Sigmoid colon (tissue), 7 donors: ENCODE measurements around the gene MOV10L1. TPM values are rescaled to one million over a fixed set of nuclear protein-coding genes. Genes with fewer than 3 reads are reported as not detected.

ENCODE experiments used
- DNase-seq: peaks from one replicate; pipeline ENCODE4 v3.0.0-alpha.2; 2019
- H3K27ac ChIP-seq, 4 donors: fragments of 200-600 bp; sonication (generic); one replicate each; pipeline ENCODE4 v1.5.1; 2016 to 2019; ENCODE audit warnings: mild to moderate bottlenecking in 1 of 4
- H3K27me3 ChIP-seq, 3 donors: fragments of 200-600 bp; sonication (generic); one replicate each; pipeline ENCODE4 v1.5.1; 2019; ENCODE audit warnings: mild to moderate bottlenecking in 1 of 3
- H3K36me3 ChIP-seq, 4 donors: fragments of 200-600 bp; sonication (generic); one replicate each; pipeline ENCODE4 v1.5.1; 2016 to 2019
- H3K4me1 ChIP-seq, 4 donors: fragments of 200-600 bp; sonication (generic); one replicate each; pipeline ENCODE4 v1.5.1; 2017 to 2019
- H3K4me3 ChIP-seq, 4 donors: fragments of 200-600 bp; sonication (generic); one replicate each; pipeline ENCODE4 v1.5.1; 2017 to 2019; ENCODE audit warnings: mild to moderate bottlenecking in 2 of 4, moderate library complexity in 1 of 4
- H3K9me3 ChIP-seq, 4 donors: fragments of 200-600 bp in 3 of 4; sonication (generic) in 3 of 4; one replicate each; pipeline versions ENCODE4 v1.5.1 to v1.6.1; 2013 to 2019
- CTCF ChIP-seq, 4 experiments: fragments of 450-650 bp in 3 of 4; fragments of 200-600 bp in 1 of 4; IDR thresholded peaks; one replicate each; pipeline ENCODE4 v1.5.1; 2016 to 2019; ENCODE audit warnings: antibody characterized with exemption in 4 of 4, mild to moderate bottlenecking in 3 of 4, moderate library complexity in 2 of 4
- EP300 ChIP-seq, 4 donors: sonication (generic); formaldehyde crosslinking; IDR thresholded peaks; one replicate each; pipeline ENCODE4 v1.6.1; 2017; ENCODE audit warnings: antibody characterized with exemption in 4 of 4
- POLR2A ChIP-seq, 2 donors: fragments of 450-650 bp; IDR thresholded peaks; one replicate each; pipeline ENCODE4 v1.6.1; 2016; ENCODE audit warnings: antibody characterized with exemption in 2 of 2, mild to moderate bottlenecking in 2 of 2, moderate library complexity in 2 of 2
- POLR2AphosphoS5 ChIP-seq, 4 donors: sonication (generic); formaldehyde crosslinking; IDR thresholded peaks; one replicate each; pipeline ENCODE4 v1.6.1; 2017; ENCODE audit warnings: antibody characterized with exemption in 4 of 4
- WGBS, 2 donors: extraction: QIAGEN DNeasy Blood & Tissue Kit; methylation state at CpG; one replicate each; pipeline ENCODE4 v1.1.7; 2013; 5-methylcytosine and 5-hydroxymethylcytosine counted together
- intact Hi-C: fragments of 100-400 bp; cut with DNase I; formaldehyde crosslinking; loops from one replicate; pipeline ENCODE4 v1.15.1; 2023
- polyA plus RNA-seq, 3 donors: library from polyadenylated mRNA; stranded (reverse); fragments of 200-250 nt; gene quantifications; one replicate each; pipeline ENCODE4 v1.2.3, GENCODE V29; 2013
- total RNA-seq, 4 donors: library from RNA; depleted of rRNA; stranded (reverse); fragments of >200 nt; gene quantifications; one replicate each; pipeline ENCODE4 v1.1.0, GENCODE V29; 2016
- donor health status: healthy with polysubstance abuse.
- donor health status: Bipolar disorder and iron deficiency.
- donor health status: healthy.

Gene MOV10L1
- total and polyA plus RNA-seq, 7 donors, result 0.47 to 5.6 (median 1.8) TPM; not detected in 2

GRCh38 chr22:50101870-50102565 lies 12.2 kb downstream of the MOV10L1 start:
- no peak for DNase-seq
- H3K27ac ChIP-seq, result no peak overlapping the region
- no peaks in the 10 kb centered on the region for H3K9me3 ChIP-seq
- 54 to 65% methylated on average over 10 of the region's 10 CpGs for WGBS, 2 donors
- H3K4me3 ChIP-seq, result no peak overlapping the region
- TF ChIP-seq CTCF (IDR thresholded peaks at IDR 0.05) (no peak), POLR2AphosphoS5 (IDR thresholded peaks at IDR 0.05) (no peak), POLR2A (IDR thresholded peaks at IDR 0.05) (no peak), EP300 (IDR thresholded peaks at IDR 0.05) (no peak)
- intact Hi-C loops, result no loop called here
- no peaks in the 10 kb centered on the region for H3K4me1 ChIP-seq
- peaks cover 0 to 5% (median 0%) of the 10 kb centered on the region in 3 donors for H3K27me3 ChIP-seq
- no peaks in the 10 kb centered on the region for H3K36me3 ChIP-seq

GRCh38 chr22:50102946-50103345 lies 13.1 kb downstream of the MOV10L1 start:
- no peak overlapping the region for H3K4me3 ChIP-seq
- H3K4me1 ChIP-seq, result no peaks in the 10 kb centered on the region
- 38 to 40% methylated on average over 11 of the region's 11 CpGs for WGBS, 2 donors
- no peaks in the 10 kb centered on the region for H3K9me3 ChIP-seq
- H3K36me3 ChIP-seq, result no peaks in the 10 kb centered on the region
- DNase-seq, result no peak
- intact Hi-C loops, result no loop called here
- no peak overlapping the region for H3K27ac ChIP-seq
- H3K27me3 ChIP-seq, result no peaks in the 10 kb centered on the region
- TF ChIP-seq POLR2AphosphoS5 (IDR thresholded peaks at IDR 0.05), result no peak
- TF ChIP-seq CTCF (IDR thresholded peaks at IDR 0.05), result no peak

- intact Hi-C loops, result no loop called here
- no peaks in the 10 kb centered on the region for H3K27me3 ChIP-seq
- no peak for DNase-seq
- no peaks in the 10 kb centered on the region for H3K36me3 ChIP-seq
- H3K4me1 ChIP-seq, result no peaks in the 10 kb centered on the region
- H3K4me3 ChIP-seq, result no peak overlapping the region
- WGBS, 2 donors, result 54 to 75% methylated on average over 6 of the region's 6 CpGs
- TF ChIP-seq EP300 (IDR thresholded peaks at IDR 0.05), result no peak
- TF ChIP-seq CTCF (IDR thresholded peaks at IDR 0.05), result no peak
- TF ChIP-seq POLR2AphosphoS5 (IDR thresholded peaks at IDR 0.05), result no peak
- TF ChIP-seq POLR2A (IDR thresholded peaks at IDR 0.05), result no peak
- no peak overlapping the region for H3K27ac ChIP-seq
- no peaks in the 10 kb centered on the region for H3K9me3 ChIP-seq
Observed at GRCh38 chr22:50104141-50104544, 14.3 kb downstream of the MOV10L1 start.

- Histone ChIP-seq H3K4me1 (no peaks in the 10 kb centered on the region), H3K36me3 (no peaks in the 10 kb centered on the region), H3K4me3 (no peak overlapping the region), H3K27ac (no peak overlapping the region), H3K9me3 (no peaks in the 10 kb centered on the region), H3K27me3 (no peaks in the 10 kb centered on the region)
- no peak for DNase-seq
- no peak for TF ChIP-seq CTCF (IDR thresholded peaks at IDR 0.05)
- TF ChIP-seq POLR2AphosphoS5 (IDR thresholded peaks at IDR 0.05), result no peak
- TF ChIP-seq EP300 (IDR thresholded peaks at IDR 0.05), result no peak
- no peak for TF ChIP-seq POLR2A (IDR thresholded peaks at IDR 0.05)
- intact Hi-C loops, result no loop called here
- 44 to 76% methylated on average over 9 of the region's 9 CpGs for WGBS, 2 donors
Observed at GRCh38 chr22:50105208-50106100, 15.6 kb downstream of the MOV10L1 start.
